Stimulated activated CD8-positive, alpha-beta memory T cell treated with anti-CD3 and anti-CD28 coated beads, Interleukin-2, amount 100 ng/mL, for 1 hour (primary cell): ENCODE results near the gene DOLK.
A peak's percentile ranks its signal among the peaks of the same experiment; 100 is the strongest.

ENCODE experiments used
- DNase-seq, 2 donors: peaks; one replicate each; pipeline ENCODE4 v3.0.0-alpha.2; 2020; ENCODE audit warnings: low read depth in 2 of 2

The DOLK gene

DNA sequence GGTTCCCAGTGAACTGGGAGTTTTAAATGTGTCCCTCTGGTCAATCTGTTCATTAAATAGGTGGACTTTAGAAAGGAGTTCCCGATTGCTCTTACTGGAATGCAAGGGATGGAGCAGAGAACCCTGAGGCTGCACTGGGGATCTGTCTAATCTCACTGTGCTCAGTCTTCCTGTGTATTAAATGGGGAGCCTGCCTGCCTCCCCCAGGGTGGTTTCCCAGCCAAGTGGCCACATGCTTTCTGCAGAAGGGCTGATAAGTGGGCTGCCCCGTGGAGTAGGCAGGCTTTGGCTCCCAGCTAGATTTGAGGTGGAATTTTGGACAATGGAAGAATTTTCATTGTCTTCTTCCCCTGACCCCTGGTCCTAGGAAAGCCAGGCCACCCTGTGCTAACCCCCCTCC, 40.7 kb downstream of the DOLK start:
- no peak for DNase-seq

DNA sequence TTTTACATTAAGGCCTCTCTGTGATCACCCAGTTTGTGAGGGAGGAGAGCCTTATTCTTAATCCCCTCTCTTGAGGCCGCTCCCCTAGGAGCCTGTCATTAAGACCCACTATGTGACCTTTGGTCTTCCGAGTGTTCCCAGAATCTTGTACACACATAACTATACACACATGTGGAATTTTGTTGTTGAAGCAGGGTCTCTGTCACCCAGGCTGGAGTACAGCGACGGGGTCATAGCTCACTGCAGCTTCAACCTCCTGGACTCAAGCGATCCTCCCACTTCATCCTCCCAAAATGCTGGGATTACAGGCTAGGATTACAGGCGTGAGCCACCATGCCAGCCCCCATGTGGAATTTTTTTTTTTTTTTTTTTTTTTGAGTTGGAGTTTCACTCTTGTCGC, 41.4 kb downstream of the DOLK start:
- no peak for DNase-seq

DNA sequence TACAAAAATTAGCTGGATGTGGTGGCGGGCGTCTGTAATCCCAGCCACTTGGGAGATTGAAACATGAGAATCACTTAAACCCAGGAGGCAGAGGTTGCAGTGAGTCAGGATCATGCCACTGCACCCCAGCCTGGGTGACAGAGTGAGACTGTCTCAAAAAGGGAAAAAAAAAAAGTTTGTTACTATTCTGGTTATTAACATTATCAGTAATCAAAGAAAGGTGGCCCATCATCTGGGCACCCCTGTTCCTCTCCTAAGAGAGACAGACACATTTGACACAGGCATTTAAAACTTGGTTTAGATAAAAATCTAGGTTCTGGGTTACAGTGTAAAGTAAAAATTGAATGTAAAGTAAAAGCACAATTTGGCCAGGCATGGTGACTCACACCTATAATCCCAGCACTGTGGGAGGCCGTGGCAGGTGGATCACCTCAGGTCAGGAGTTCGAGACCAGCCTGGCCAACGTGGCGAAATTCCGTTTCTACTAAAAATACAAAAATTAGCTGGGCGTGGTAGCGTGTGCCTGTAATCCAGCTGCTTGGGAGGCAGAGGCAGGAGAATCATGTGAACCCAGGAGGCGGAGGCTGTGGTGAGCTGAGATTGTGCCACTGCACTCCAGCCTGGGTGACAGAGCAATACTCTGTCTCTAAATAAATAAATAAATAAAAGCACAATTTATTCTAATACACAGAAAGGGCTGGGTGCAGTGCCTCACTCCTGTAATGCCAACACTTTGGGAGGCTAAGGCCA, 43.4 kb downstream of the DOLK start:
- no peak for DNase-seq

DNA sequence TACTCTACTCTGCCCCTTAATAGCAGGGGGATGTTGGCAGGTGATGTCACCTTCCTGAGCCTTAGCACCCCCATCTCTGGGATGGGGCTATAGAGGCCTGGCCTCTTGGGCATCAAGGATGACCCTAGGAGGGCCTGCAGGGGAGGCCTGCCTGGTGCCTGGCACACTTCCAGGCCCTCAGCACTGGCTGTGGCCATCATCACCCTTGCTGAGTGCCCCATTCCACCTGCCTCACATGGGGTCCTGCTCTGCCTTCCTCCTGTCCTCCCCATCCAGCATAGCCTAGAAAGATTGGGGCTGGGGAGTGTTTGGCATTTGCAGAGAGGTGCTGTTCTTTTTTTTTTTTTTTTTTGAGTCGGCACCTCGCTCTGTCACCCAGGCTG, 44.3 kb downstream of the DOLK start:
- no peak for DNase-seq

DNA sequence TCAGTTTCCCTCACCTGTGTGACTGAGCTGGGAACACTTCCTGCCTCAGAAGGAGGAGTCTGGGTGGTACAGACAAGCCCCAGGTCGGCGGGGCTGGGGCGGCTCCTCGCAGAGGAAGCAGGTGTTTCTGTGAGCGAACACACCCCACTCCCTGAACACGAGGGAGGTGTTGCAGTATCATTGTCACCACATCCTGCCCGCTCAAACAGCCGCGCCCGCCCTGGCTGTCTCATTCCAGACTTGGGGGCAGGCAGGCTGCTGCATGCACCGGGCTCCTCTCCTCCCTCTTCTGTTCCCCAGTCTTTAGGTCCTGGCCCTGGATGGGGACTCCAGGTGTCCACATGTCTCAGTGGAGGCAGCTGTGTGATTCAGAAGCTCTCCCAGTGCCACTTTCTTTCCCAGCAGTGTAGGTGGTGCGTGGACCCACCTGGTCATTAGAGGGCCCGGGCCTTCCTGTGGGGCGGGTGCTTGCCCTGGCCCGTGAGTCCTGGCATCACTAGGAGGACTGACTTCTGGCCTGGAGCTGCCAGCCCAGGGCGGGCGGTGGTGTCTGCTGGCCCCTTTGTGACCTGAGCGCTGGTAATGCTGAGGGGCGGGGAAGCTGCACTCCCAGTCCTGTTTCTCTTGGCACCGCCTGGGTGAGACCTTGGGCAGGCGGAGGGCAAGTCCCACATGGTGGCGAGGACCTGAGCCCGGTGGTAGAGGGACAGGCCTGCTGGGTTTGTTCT, 44.9 kb downstream of the DOLK start:
- DNase-seq: peak; percentile 60 to 75

DNA sequence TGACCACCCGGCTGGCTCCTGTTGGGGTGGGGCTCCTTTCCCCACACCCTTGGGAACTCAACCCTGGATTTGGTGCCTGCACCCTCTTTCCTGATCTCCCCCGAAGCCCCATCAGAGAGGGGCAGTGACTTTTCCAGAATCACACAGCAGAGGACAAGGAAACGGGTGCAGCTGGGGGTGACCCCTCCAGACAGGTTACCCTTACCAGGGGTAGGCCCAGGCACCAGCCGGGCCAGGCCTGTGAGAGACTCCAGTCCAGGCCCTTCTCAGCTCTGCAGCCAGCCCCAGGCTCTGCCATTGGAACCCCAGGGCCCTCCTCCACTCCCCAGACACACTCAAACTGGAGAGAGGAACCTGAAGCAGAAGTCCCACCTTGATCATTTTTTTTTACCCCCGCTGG, 45.6 kb downstream of the DOLK start:
- DNase-seq: no peak

DNA sequence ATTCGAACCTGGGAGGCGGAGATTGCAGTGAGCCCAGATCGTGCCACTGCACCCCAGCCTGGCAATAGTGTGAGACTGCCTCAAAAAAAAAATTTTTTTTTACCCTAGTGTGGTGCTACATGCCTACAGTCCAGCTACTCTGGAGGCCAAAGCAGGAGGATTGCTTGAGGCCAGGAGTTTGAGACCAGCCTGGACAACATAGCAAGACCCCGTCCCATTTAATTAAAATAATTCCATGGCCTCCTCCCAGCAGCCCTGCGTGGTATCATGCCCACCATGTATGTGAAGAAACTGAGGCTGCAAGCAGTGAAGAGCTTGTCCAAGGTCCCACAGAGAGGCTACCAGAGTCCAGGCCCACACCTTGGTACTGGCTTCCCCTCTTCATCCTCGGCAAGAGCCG, 46.0 kb downstream of the DOLK start:
- DNase-seq: no peak

DNA sequence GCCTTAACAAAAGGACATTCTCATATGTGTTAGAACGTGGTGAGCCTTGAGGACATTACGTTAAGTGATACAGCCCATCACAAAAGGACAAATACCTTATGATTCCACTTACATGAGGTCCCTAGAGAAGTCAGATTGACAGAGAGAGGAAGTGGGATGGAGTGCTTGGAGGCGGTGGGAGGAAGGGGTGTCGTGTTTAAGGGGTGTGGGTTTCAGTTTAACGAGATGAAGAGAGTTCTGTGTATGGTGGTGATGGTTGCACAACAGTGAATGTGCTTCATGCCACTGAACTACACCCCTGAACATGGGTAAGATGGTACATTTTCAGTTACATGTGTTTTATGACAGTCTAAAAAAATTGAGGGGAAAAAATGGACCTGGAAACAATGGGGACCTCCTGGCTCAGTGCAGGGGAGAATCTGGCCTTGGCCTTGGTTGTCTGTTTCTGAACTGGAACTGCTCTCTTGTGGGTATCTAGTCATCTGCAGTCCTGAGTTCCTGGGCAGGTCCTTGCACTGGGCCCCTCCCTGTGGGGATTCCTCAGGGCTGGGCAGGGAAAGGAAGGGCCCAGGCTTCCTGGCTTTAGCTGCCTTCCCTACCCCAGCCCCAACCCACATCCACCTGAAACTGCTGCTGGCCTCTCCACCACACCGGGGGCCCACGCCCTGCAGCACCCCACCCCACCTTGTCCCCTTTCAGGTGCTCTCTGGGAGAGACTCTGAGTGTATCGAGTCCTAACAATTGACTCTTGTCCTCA, 47.7 kb downstream of the DOLK start:
- no peak for DNase-seq

DNA sequence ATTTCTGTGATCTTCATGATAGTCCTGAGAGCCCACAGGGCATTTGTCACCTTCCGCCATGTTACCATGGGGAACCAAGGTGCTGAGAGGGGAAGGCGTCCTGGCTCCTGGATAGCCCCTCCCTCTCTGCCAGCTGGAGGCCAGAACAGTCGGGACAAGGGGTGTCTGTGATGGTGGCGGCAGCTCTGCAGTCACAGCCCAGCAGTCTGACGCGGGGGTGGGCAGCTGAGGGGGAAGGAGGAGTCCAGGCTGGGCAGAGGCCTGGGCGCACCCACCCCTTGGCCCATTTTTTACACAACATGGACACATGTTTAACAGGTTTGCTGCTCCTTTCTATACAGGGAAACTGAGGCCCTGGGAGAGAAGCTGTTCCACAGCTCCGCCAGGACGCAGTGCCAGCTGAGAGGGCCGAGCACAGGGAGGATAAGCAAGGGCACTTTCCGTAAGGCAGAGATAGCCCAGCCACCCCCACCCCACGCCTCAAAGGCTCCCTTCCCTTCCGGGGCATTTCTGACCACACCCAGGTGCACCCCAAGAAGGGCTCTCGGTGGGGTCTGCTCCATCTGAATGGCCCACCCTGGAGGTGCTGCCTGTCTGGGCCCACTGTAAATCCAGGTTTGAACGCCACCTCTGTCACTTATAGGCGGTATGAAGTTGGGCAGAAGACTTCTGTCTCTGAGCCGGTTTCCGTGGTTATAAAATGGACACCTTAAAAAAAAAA, 48.4 kb downstream of the DOLK start:
- no peak for DNase-seq

DNA sequence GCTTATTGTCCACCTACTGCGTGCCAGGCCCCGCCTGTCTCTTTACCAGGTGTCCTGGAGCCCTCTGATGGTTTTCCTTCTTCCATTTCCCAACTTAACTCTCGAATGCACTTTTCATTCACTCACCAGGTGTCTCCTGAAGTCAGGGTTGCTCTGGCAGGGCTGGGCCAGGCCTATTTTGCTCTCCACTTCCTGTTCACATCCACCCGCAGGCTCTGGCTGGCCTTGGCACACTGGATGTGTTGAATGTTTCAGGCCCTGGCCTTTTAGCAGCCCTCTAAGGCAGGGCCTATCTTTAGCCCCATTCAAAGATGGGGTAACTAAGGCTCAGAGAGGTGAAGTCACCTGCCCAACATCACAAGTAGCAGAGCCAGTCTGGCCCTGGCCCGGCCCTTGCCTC, 49.0 kb downstream of the DOLK start:
- no peak for DNase-seq

DNA sequence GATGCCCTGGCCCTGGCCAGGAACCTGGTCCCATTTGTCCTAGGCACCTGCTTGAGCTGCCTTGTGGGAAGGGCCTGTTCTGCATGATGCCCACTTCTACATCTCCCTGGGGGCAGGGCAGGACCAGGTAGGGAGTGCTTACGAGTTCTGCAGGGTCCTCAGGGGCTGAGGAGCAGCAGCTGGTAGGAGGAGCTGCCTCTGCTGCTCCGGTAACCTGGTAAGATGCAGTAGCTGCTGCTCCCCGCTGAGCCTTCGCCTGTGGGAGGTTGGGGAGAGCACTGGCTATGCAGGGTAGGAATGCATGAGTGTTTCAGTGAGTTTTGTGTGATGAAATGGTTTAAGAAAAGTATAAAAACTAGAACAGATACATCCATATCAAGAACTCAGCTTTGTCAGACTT, 51.8 kb downstream of the DOLK start:
- no peak for DNase-seq
